ENCODE measurements around the gene PLTP. TPM values are rescaled to one million over a fixed set of nuclear protein-coding genes. Genes with fewer than 3 reads are reported as not detected.
A peak's percentile ranks its signal among the peaks of the same experiment; 100 is the strongest.

PLTP gene
- total RNA-seq, 1 experiment from 2014 or later = 70.1 TPM

GRCh38 chr20:45873409-45874103, 38.4 kb downstream of the PLTP start:
- Histone ChIP-seq H3K9me3 (no peaks in the 10 kb centered on the region), H3K27me3 (no peaks in the 10 kb centered on the region), H3K4me3 (no peak overlapping the region), H3K36me3 (peaks cover 21% of the 10 kb centered on the region)
- DNase-seq = no peak

- Histone ChIP-seq H3K4me3 (no peak overlapping the region), H3K36me3 (peaks cover 18% of the 10 kb centered on the region)
- DNase-seq = no peak
These were observed 39.3 kb downstream of the PLTP start for GRCh38 chr20:45872626-45873025.

DNA sequence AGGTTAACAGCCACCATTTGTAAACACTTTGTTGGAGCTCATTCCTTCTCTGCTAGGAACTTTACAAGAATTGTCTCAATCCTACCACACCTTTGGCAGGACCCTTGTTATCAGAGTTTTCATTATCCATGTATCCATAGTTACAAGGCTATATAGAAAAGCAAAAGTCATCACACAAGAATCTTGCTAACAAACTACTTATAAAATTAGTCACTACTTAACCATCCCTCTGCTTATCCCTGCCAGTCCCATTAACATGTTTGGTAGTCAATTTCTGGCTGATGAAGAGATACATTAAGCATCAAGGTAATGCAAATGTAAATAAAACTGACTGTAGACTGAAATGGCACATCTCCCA, 44.2 kb downstream of the PLTP start:
- no peaks in the 10 kb centered on the region for H3K9me3 ChIP-seq
- peaks cover 3% of the 10 kb centered on the region; the same call in 1 of the 2 replicates for H3K36me3 ChIP-seq
- no peaks in the 10 kb centered on the region for H3K27me3 ChIP-seq
- no peak overlapping the region for H3K4me3 ChIP-seq
- DNase-seq = no peak

More at GRCh38 chr20:45872626-45873025, 39.3 kb downstream of the PLTP start:
- H3K27me3 ChIP-seq = no peaks in the 10 kb centered on the region
- H3K9me3 ChIP-seq = no peaks in the 10 kb centered on the region

DNA sequence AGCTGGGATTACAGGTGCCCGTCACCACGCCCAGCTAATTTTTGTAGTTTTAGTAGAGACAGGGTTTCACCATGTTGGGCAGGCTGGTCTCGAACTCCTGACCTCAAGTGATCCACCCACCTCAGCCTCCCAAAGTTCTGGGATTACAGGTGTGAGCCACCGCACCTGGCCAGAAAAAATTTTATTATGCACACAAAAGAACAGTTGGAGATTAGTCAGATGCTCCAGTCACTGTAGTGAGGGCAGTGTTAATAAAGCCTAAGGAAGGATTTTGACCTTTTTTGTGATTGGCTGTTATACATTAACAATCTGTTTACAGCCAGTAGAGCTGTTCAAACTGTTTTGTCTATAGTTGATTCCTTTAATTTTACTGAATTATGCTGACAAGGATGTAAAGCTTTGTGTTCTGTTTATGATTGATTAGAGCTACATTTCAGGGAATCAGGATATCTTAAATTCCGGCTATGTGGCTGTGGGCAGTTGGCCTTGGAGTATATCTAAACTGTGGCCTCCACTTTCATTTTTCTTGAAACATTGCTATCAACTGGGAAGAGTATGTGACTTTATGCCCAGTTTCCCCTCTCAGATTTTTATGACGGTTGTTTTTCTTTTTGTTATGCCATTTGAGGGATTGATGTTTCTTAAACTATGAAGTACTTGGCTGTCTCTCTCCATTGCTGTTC, 44.7 kb downstream of the PLTP start:
- Histone ChIP-seq H3K4me3 (no peak overlapping the region), H3K9me3 (no peaks in the 10 kb centered on the region), H3K27me3 (no peaks in the 10 kb centered on the region), H3K36me3 (no peaks in the 10 kb centered on the region)
- no peak for DNase-seq

- no peak for DNase-seq
- Histone ChIP-seq H3K9me3 (no peaks in the 10 kb centered on the region), H3K27me3 (no peaks in the 10 kb centered on the region), H3K4me3 (no peak overlapping the region), H3K36me3 (no peaks in the 10 kb centered on the region)
These were observed 45.5 kb downstream of the PLTP start for GRCh38 chr20:45866454-45866853.

DNA sequence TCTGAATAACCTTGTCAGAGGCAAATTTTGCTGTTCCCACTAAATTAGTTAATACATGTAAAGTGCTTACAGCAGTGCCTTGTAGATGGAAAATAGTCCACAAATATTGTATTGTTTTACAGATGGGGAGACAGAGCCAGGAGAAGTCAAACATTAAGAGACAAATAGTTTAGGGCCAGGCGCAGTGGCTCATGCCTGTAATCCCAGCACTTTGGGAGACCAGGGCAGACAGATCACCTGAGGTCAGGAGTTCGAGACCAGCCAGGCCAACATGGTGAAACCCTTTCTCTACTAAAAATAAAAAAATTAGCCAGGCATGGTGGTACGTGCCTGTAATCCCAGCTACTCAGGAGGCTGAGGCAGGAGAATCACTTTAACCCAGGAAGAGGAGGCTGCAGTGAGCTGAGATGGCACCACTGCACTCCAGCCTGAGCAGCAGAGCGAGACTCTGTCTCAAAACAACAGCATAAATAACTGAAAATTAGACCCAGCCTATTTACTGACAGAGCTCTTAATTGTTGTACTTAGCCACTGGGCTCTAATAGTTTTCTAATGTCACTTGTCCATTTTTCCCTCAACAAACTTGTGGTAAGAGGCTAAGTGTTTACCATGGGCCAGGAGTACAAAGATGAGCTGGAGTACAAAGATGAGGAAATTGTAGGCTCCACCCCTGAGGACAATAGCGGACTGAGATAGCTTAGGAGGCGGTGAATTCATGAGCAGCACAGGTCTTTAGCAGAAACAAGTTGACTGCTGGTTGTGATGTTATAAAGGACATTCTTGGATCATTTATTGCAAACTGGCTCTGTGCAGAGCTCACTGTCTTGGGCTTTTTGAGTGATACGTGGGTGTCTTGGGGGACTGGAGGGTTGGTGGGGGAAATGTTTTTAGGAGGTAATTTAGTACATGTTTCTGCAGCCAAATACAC, 48.1 kb downstream of the PLTP start:
- Histone ChIP-seq H3K9me3 (no peaks in the 10 kb centered on the region), H3K4me3 (no peak overlapping the region), H3K36me3 (no peaks in the 10 kb centered on the region), H3K27me3 (no peaks in the 10 kb centered on the region)
- no peak for DNase-seq

DNA sequence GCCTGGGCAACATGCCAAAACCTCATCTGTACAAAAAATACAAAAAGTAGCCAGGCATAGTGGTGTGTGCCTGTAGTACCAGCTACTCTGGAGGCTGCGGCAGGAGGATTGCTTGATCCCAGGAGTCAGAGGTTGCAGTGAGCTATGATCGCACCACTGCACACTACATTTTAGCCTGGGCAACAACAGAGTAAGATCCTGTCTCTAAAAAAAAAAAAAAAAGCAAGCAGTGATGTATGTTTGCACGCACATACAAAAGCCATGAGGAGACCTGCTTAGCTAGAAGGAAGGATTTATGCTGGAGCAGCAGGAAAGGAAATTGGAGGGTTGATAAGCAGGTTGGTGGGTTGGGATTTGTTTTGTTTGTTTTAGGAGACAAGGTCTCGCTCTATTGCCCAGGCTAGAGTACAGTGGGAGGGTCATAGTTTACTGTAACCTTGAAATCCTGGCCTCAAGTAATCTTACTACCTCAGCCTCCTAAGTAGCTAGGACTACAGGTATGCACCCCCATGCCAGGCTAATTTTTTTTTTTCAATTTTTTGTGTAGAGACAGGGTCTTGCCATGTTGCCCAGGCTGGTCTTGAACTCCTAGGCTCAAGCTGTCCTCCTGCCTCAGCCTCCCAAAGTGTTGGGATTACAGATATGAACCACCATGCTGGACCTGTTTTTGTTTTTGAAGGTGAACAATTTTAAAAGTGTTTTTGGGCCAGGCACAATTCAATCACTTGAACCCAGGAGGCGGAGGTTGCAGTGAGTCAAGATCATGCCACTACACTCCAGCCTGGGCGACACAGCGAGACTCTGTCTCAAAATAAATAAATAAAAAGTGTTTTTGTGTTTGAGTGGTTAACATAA, 50.5 kb downstream of the PLTP start:
- Histone ChIP-seq H3K27me3 (no peaks in the 10 kb centered on the region), H3K9me3 (no peaks in the 10 kb centered on the region), H3K36me3 (no peaks in the 10 kb centered on the region), H3K4me3 (no peak overlapping the region)
- no peak for DNase-seq

- H3K4me3 ChIP-seq = no peak overlapping the region
- no peak for DNase-seq
These were observed 51.3 kb downstream of the PLTP start for GRCh38 chr20:45860560-45861220.

DNA sequence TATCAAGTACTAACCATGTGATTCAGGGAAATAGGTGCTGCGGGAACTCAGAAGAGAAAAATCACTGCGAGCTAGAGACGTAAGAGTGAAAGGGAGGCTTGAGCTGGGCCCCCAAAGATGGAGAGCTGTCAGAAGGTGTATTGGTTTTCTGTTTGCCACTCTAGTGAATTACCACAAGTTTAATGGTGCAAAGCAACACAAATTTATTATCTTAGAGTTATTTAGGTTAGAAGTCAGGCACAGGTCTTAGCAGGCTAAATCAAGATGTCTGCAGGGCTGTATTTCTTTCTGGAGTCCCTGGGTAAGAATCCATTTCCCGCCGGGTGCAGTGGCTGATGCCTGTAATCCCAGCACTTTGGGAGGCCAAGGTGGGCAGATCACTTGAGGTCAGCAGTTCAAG, 52.0 kb downstream of the PLTP start:
- DNase-seq = no peak
- Histone ChIP-seq H3K36me3 (no peaks in the 10 kb centered on the region), H3K27me3 (no peaks in the 10 kb centered on the region), H3K9me3 (no peaks in the 10 kb centered on the region), H3K4me3 (no peak overlapping the region)

More at GRCh38 chr20:45860560-45861220, 51.3 kb downstream of the PLTP start:
- H3K27me3 ChIP-seq = no peaks in the 10 kb centered on the region
- no peaks in the 10 kb centered on the region for H3K36me3 ChIP-seq
- no peaks in the 10 kb centered on the region for H3K9me3 ChIP-seq

DNA sequence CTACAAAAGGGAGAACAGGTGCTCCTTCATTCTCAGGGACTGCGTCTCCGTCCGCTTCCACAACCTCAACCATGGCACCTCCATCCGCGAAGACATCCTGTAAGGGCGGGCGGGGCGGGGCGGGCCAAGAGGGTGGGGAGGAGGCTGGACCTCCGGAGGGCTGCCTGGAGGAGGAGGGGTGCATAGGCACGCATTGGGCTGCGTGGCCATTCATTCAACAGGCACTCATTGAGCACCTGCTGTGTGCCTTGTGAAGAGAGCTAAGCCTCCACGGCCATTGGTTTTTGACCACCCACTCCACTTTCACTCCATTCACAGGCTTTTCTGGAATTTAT, 54.1 kb downstream of the PLTP start:
- H3K27me3 ChIP-seq = no peaks in the 10 kb centered on the region
- H3K9me3 ChIP-seq = no peaks in the 10 kb centered on the region
- H3K4me3 ChIP-seq = peak overlapping the region; percentile 79
- peak; percentile 58 for DNase-seq
- peaks cover 7% of the 10 kb centered on the region for H3K36me3 ChIP-seq

DNA sequence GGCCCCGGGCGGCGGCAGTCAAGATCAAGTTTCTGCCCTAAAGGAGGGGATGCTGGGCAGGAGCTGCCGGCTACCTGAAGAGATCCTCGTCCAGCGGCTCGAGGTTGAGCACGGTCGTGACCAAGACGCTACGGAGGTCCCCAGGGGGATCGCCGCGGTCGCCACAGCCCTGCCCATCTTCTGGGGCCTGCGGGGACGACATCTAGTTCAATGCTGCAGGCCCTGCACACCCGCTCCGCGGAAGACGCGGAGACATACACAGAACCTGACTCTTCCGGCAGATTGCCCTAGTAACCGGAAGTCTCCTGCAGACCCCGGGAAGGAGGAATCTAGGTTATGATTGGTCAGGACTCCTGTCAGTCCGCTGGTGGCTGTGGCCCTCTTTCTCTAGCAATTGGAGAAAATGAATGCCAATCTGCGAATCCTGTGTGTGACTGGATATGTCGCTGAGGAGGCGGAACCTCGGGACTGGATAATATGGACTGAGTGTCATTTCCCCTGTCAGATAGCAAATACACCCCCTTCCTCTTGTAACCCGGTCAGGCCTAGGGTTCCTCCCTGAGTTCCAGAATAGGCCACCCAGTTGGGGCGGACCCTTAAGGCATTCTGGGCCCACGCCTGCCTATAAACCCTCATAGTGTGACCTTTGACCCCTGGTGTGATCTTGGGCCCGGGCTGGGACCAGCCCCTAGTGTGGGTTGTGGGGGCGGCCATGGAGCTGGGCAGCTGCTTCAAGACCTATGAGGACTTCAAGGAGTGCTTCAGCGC, 54.7 kb downstream of the PLTP start, which contains the start of the genes ACOT8 and ZSWIM3:
TSS of gene ACOT8 (minus strand) at position 279 of the 768 bp plus-strand sequence. CDS start at position 202, 77 bp downstream.
TSS of gene ZSWIM3 (plus strand) at position 501 of the 768 bp plus-strand sequence. CDS start at position 713, 212 bp downstream.
- DNase-seq = peak; percentile 99
- Histone ChIP-seq H3K36me3 (peaks cover 9% of the 10 kb centered on the region), H3K27me3 (no peaks in the 10 kb centered on the region), H3K9me3 (no peaks in the 10 kb centered on the region), H3K4me3 (peak within 1 kb of the TSS; percentile 79)

GRCh38 chr20:45853484-45853883, 58.5 kb downstream of the PLTP start:
- peaks cover 14% of the 10 kb centered on the region for H3K36me3 ChIP-seq
- no peaks in the 10 kb centered on the region for H3K9me3 ChIP-seq
- no peak for DNase-seq
- no peak overlapping the region for H3K4me3 ChIP-seq
- H3K27me3 ChIP-seq = no peaks in the 10 kb centered on the region

DNA sequence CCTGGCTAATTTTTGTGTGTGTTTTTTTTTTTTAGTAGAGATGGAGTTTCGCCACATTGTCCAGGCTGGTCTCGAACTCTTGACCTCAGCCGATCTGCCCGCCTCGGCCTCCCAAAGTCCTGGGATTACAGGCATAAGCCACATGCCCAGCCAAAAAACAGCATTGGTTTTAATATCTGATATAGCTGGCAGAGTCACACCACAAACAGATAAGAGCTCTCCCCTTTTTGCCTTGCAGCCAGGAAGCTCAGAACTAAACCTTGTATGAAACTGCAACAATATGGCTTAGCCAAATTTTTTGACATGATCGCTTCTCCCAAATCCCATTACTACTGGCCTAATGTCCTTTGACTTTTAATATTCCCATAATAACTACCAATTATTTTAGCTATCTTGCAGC, 59.6 kb downstream of the PLTP start:
- Histone ChIP-seq H3K27me3 (no peaks in the 10 kb centered on the region), H3K36me3 (peaks cover 17% of the 10 kb centered on the region), H3K9me3 (no peaks in the 10 kb centered on the region), H3K4me3 (no peak overlapping the region)
- no peak for DNase-seq

GRCh38 chr20:45851501-45851900, 60.5 kb downstream of the PLTP start:
- no peak for DNase-seq
- peaks cover 24% of the 10 kb centered on the region for H3K36me3 ChIP-seq
- no peak overlapping the region for H3K4me3 ChIP-seq

DNA sequence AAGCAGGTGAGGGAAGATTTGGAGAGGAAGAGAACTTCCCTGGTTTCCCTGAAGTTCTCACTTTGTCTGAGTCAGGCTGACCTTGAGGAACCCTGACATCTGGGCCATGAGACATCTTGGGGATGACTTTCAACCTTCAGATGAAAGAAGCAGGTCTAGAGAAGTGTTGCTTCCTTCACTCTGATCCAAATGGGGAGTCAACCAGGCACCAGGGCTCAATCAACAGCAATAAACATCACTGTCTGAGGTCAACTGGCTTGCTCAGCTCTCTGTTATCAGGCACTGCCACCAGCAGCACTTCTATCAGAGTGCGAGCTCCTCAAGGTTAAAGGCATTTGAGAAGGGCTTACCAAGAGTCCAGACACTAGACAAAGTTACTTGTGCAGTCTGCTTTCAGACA, 61.0 kb downstream of the PLTP start:
- DNase-seq = no peak
- no peaks in the 10 kb centered on the region for H3K9me3 ChIP-seq
- H3K4me3 ChIP-seq = no peak overlapping the region
- peaks cover 28% of the 10 kb centered on the region for H3K36me3 ChIP-seq
- no peaks in the 10 kb centered on the region for H3K27me3 ChIP-seq

More at GRCh38 chr20:45851501-45851900, 60.5 kb downstream of the PLTP start:
- Histone ChIP-seq H3K9me3 (no peaks in the 10 kb centered on the region), H3K27me3 (no peaks in the 10 kb centered on the region)

Measured in MG63 (cell line).